Measurements from ENCODE around the gene KRTAP9-7. TPM values are rescaled to one million over a fixed set of nuclear protein-coding genes. Genes with fewer than 3 reads are reported as not detected.
"Not testable (repeated sequence)": the region's sequence is repeated elsewhere in the genome, so short reads cannot be mapped to it uniquely, and the experiment has no call there.

The KRTAP9-7 gene
- total RNA-seq, 1 experiment from 2014 or later = not detected

DNA sequence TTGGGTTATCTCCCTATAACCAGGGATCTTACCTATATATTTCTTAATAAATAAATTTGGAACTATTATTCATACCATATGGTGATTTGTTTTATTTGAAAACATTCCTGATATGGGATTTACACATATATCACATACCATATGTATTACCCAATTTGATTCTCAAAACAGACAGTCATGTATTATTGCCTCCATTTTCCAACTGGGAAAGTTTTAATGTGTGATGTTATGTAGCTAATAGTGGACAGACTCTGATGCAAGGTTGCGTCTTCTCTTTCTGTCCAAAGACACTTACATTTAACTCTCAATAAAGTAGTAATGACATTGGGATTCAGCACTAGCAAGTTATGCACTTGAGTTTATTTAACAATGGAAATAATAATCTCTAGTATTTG is 19.2 kb upstream of the KRTAP9-7 start:
- Histone ChIP-seq H3K4me3 (ENCODE audit: insufficient read depth, low read depth, low read length) (no peak overlapping the region), H3K36me3 (replicated peaks; ENCODE audit: control insufficient read depth, insufficient read depth, low read length) (no peaks in the 10 kb centered on the region), H3K27me3 (ENCODE audit: control insufficient read depth, insufficient read depth, low read length) (peaks cover 2% of the 10 kb centered on the region; the same call in 1 of the 2 replicates)
- DNase-seq = no peak

DNA sequence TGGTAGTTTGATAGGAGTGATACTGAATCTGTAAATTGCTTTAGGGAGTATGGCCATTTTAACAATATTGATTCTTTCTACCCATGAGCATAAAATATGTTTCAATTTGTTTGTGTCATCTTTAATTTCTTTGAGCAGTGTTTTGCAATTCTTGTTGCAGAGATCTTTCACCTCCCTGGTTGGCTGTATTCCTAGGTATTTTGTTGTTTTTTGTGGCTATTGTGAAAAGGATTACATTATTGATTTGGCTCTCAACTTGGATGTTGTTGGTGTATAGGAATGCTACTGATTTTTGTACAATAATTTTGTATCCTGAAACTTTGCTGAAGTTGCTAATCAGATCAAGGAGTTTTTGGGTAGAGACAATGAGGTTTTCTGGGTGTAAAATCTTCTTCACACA is 17.1 kb upstream of the KRTAP9-7 start:
- Histone ChIP-seq H3K27me3 (ENCODE audit: control insufficient read depth, insufficient read depth, low read length) (no peaks in the 10 kb centered on the region), H3K36me3 (replicated peaks; ENCODE audit: control insufficient read depth, insufficient read depth, low read length) (no peaks in the 10 kb centered on the region), H3K4me3 (ENCODE audit: insufficient read depth, low read depth, low read length) (no peak overlapping the region)
- DNase-seq = no peak

DNA sequence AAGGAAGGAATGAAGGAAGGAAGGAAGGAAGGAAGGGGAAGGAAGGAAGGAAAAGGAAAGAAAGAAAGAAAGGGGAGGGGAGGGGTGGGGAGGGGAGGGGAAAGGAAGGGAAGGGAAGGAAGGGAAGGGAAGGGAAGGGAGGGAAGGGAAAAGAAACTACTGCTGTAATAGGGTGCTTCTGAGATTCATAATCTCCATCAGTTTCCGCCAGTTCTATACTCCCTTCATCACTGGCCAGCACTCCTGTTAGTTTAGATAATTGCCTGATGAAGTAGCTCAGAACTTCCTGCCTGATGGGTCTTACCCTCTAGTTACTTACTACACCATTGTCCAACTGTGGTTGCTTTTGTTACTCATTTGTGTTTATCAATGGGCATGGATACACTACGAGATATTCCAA is 12.3 kb upstream of the KRTAP9-7 start:
- Histone ChIP-seq H3K36me3 (replicated peaks; ENCODE audit: control insufficient read depth, insufficient read depth, low read length) (no peaks in the 10 kb centered on the region), H3K27me3 (ENCODE audit: control insufficient read depth, insufficient read depth, low read length) (no peaks in the 10 kb centered on the region; the same call in 1 of the 2 replicates), H3K4me3 (ENCODE audit: insufficient read depth, low read depth, low read length) (no peak overlapping the region)
- no peak for DNase-seq

DNA sequence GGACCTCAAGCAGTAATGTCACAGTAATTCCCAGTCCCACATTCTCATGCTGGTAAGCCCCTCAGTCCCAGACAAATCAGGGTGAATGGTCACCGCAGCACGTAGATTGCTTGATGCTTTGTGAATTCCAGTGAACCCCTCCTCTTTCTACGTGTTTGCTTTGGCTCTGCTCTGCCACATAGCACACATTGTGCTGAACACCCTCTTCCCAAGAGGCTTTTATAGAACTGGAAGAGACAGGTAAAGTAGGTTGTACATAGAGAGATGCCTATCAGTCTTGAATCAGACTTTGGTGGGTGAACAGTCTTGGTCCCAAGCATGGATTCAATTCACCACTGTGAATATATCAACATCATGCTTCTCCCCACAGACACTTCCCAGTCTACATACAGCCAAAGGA is 10.9 kb upstream of the KRTAP9-7 start:
- Histone ChIP-seq H3K27me3 (ENCODE audit: control insufficient read depth, insufficient read depth, low read length) (no peaks in the 10 kb centered on the region; the same call in 1 of the 2 replicates), H3K36me3 (replicated peaks; ENCODE audit: control insufficient read depth, insufficient read depth, low read length) (no peaks in the 10 kb centered on the region), H3K4me3 (ENCODE audit: insufficient read depth, low read depth, low read length) (no peak overlapping the region)
- no peak for DNase-seq

DNA sequence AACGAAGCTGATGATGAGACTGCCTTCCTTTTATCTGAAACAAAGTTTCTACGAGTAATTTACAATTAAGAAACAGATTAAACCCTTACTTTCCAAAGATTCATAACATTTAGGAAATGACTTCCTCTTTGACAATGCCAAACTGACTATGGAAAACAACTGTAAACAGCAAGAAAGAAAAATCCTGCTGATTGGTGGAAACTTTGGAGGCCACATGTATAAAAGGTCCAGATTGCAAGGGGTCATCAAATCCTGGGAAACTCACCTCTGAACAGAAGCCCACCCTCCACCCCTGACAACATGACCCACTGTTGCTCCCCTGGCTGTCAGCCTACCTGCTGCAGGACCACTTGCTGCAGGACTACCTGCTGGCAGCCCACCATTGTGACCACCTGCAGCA is 10.4 kb upstream of the KRTAP9-7 start, which contains the start of gene KRTAP9-6:
TSS of gene KRTAP9-6 (plus strand) at position 301 of the 400 bp plus-strand sequence. CDS start at position 301, 0 bp downstream.
- Histone ChIP-seq H3K27me3 (ENCODE audit: control insufficient read depth, insufficient read depth, low read length) (no peaks in the 10 kb centered on the region; the same call in 1 of the 2 replicates), H3K4me3 (ENCODE audit: insufficient read depth, low read depth, low read length) (no peak within 1 kb of the TSS), H3K36me3 (replicated peaks; ENCODE audit: control insufficient read depth, insufficient read depth, low read length) (no peaks in the 10 kb centered on the region)
- no peak for DNase-seq

DNA sequence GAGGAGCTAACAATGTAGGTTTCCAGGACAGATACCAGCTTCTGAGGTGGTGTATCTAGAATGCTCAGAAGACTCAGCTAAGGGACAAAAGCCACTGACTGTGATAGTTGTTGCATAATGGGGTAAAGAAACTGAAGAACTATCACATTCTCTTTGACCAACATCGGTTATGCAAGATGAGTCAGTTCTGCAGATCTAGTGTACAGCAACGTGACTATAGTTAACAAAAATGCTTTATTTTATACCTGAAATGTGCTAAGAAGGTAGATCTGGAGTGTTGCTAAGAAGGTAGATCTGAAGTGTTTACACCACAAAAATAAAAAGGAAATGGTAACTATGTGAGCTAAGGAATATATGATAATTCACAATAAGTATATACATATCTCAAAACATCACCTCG is 7.8 kb upstream of the KRTAP9-7 start:
- Histone ChIP-seq H3K36me3 (replicated peaks; ENCODE audit: control insufficient read depth, insufficient read depth, low read length) (no peaks in the 10 kb centered on the region), H3K4me3 (ENCODE audit: insufficient read depth, low read depth, low read length) (no peak overlapping the region), H3K27me3 (ENCODE audit: control insufficient read depth, insufficient read depth, low read length) (no peaks in the 10 kb centered on the region; the same call in 1 of the 2 replicates)
- DNase-seq = no peak

DNA sequence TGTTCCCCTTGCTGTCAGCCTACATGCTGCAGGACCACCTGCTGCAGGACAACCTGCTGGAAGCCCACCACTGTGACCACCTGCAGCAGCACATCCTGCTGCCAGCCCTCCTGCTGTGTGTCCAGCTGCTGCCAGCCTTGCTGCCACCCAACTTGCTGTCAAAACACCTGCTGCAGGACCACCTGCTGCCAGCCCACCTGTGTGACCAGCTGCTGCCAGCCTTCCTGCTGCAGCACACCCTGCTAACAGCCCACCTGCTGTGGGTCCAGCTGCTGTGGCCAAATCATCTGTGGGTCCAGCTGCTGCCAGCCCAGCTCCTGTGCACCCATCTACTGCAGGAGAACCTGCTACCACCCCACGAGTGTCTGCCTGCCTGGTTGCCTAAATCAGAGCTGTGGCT is 4.2 kb upstream of the KRTAP9-7 start:
- H3K36me3 ChIP-seq (replicated peaks; ENCODE audit: control insufficient read depth, insufficient read depth, low read length); H3K27me3 ChIP-seq (ENCODE audit: control insufficient read depth, insufficient read depth, low read length); DNase-seq; H3K4me3 ChIP-seq (ENCODE audit: insufficient read depth, low read depth, low read length): not testable (repeated sequence)

DNA sequence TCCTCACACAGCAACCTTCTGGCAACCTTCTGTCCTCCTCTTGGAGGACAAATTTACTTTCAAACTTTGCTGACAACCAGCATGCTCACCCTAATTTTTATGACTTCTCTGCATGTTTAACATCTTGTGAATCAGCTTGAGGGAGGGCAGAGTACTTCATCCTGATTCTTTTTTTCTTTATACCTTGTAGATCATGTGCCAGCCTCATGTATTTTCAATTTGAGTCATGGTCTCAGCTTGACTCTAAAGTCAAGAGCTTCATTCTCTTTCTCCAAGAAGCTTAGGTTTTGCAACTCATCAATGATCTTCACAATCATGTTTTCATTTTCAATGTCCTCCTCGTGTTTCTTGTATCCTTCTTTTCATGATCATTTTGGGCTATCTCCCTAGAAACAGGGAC is 3.6 kb upstream of the KRTAP9-7 start:
- H3K27me3 ChIP-seq (ENCODE audit: control insufficient read depth, insufficient read depth, low read length) = no peaks in the 10 kb centered on the region; the same call in 1 of the 2 replicates
- H3K4me3 ChIP-seq (ENCODE audit: insufficient read depth, low read depth, low read length) = no peak overlapping the region
- no peak for DNase-seq
- H3K36me3 ChIP-seq (replicated peaks; ENCODE audit: control insufficient read depth, insufficient read depth, low read length) = no peaks in the 10 kb centered on the region

DNA sequence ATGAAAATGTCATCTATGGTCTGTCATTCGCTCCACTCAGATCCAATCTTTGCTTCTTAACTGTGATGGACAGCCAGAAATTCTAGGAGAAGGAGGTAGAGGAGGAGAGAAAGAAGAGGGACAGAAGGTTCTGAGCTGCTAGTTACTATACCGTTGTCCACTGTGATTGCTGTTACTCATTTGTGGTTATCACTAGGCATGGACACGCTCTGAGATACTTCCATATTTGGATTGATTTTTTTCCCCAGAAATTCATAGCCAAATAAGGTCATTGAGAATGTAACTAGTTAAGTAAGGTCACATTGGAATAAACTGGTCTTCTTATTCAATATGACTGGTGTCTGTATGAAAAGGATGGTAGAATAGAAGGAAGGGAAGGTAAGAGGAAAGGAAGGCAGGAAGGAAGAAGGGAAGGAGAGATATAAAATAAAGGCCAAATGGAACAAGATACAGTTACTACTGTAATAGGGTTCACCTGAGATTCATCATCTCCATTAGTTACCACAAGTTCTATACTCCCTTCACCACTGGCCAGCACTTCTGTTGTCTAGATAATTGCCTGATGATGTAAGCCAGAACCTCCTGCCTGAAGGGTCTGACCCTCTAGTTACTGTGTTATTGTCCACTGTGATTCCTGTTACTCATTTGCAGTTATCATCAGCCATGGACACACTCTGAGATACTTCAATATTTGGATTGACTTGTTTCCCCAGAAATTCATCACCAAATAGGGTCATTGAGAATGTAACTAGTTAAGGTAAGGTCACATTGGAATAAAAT is 2.9 kb downstream of the KRTAP9-7 start:
- Histone ChIP-seq H3K27me3 (ENCODE audit: control insufficient read depth, insufficient read depth, low read length) (no peaks in the 10 kb centered on the region), H3K36me3 (replicated peaks; ENCODE audit: control insufficient read depth, insufficient read depth, low read length) (no peaks in the 10 kb centered on the region), H3K4me3 (ENCODE audit: insufficient read depth, low read depth, low read length) (no peak overlapping the region)
- no peak for DNase-seq

DNA sequence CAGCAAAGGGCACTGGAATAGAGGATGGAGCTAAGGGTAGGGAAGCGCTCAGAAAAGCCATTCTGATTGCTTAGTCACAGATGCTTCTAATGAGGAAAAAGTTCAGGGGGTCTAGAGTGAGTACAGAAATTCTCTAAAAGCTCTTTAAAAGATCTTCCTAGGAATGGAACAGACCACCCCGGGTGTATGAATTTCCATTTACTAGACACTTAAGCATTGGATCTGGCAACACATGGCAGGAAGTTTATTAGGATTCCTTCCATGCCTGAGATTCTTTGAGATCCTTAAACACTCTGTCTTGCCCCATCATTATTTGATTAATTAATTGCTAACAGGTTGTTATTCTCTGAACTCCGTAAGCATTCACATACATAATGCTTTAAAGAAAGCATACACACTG is 8.5 kb downstream of the KRTAP9-7 start:
- DNase-seq = no peak
- Histone ChIP-seq H3K4me3 (ENCODE audit: insufficient read depth, low read depth, low read length) (no peak overlapping the region), H3K36me3 (replicated peaks; ENCODE audit: control insufficient read depth, insufficient read depth, low read length) (no peaks in the 10 kb centered on the region), H3K27me3 (ENCODE audit: control insufficient read depth, insufficient read depth, low read length) (no peaks in the 10 kb centered on the region)

DNA sequence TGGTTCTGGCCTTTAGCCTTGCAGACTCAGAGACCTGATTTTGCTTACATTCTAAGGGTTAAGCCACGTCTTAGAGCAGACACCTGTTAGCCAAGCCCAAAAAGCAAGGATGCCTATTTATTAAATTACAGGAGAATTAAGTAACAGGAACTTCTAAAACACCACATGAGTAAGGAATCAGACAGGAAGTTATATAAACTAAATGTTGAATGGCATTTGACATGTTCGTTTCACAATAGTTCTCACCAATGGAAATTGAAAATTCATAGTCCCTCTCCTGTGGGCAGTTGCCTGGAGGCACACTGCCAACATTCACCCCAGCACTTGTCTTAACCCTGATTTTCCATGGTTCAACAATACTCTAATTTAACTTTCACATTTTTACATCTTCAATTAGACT is 9.0 kb downstream of the KRTAP9-7 start:
- DNase-seq = no peak
- Histone ChIP-seq H3K4me3 (ENCODE audit: insufficient read depth, low read depth, low read length) (no peak overlapping the region), H3K27me3 (ENCODE audit: control insufficient read depth, insufficient read depth, low read length) (no peaks in the 10 kb centered on the region), H3K36me3 (replicated peaks; ENCODE audit: control insufficient read depth, insufficient read depth, low read length) (no peaks in the 10 kb centered on the region)

DNA sequence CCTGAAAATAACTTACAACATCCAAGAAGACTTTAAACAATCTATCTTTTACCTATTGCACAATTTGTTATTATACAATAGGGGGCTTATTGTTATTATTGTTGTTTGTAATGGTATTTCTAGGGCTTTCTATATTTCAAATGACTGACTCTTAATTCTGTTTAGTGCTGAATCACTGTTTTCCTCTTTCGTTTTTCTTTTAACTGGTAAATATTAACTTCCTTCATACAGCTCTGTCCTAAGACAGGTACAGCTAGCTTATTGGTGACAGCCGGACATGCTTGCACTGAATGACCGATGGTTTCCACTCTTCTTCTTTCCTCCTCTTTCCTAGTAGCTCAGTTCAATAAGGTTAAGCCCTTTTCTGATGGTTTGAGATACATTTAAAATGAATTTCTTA is 11.6 kb downstream of the KRTAP9-7 start:
- H3K4me3 ChIP-seq (ENCODE audit: insufficient read depth, low read depth, low read length) = no peak overlapping the region
- no peak for DNase-seq
- no peaks in the 10 kb centered on the region for H3K27me3 ChIP-seq (ENCODE audit: control insufficient read depth, insufficient read depth, low read length)
- no peaks in the 10 kb centered on the region for H3K36me3 ChIP-seq (replicated peaks; ENCODE audit: control insufficient read depth, insufficient read depth, low read length)

DNA sequence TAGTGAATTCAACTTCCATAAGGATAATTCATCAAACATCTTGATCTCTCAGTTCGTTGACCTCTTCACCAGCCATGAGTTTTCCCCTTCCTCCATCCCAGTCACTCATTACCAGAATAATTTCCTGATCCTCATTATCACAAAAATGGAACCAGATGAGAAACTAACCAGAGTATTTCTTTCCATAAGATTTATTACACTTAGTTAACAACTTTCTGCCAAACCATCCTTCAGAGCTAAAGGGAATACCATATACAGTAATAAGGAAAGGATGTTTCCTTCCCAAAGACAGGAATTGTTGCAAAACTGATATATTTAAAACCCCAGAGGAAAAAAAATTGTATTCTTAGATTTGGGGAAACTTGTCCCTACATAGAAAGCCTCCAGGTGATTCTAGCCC is 18.5 kb downstream of the KRTAP9-7 start:
- Histone ChIP-seq H3K27me3 (ENCODE audit: control insufficient read depth, insufficient read depth, low read length) (no peaks in the 10 kb centered on the region), H3K36me3 (replicated peaks; ENCODE audit: control insufficient read depth, insufficient read depth, low read length) (no peaks in the 10 kb centered on the region), H3K4me3 (ENCODE audit: insufficient read depth, low read depth, low read length) (no peak overlapping the region)
- DNase-seq = no peak

DNA sequence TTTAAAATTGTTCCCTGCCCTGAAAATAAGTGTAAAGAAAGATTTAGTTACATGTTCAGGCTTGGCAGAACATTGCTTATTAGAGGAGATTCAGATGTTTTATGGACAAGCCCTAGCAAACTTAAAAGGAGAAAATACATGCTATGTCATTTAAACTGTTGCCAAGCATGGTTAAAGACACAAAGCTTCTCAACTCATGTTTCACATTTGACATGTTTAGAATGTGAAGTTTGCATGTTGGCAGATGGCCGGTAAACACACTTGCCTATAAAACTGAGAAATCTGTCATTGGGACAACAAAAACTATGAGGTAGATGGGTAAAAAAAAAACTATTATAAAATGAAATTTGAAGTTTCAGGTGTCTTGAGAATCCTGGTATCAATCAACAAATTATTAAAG is 21.3 kb downstream of the KRTAP9-7 start:
- Histone ChIP-seq H3K36me3 (replicated peaks; ENCODE audit: control insufficient read depth, insufficient read depth, low read length) (no peaks in the 10 kb centered on the region), H3K27me3 (ENCODE audit: control insufficient read depth, insufficient read depth, low read length) (no peaks in the 10 kb centered on the region), H3K4me3 (ENCODE audit: insufficient read depth, low read depth, low read length) (no peak overlapping the region)
- no peak for DNase-seq

DNA sequence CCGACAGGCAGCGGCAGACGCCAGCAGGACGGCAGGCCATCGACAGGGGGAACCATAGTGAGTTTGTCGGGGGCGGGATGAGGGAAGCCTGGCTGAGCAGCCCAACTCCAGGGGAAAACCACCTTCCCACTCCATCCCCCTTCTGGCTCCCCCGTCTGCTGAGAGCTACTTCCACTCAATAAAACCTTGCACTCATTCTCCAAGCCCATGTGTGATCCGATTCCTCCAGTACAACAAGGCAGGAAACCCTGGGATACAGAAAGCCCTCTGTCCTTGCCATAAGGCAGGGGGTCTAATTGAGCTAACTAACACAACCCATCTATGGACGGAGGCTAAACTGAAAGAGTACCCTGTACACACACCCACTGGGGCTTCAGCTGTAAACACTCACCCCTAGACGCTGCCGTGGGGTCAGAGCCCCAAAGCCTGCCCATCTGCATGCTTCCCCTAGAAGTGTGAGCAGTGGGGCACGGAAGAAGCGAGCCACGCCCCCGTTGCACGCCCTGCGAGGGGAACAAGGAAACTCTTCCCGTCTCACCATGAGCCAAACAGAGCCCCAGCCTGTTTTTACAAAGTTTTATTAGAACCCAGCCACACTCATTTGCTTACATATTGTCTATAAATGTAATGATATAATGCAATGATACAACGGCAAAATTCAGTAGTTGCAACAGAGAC is 23.1 kb downstream of the KRTAP9-7 start:
- DNase-seq = no peak
- Histone ChIP-seq H3K36me3 (replicated peaks; ENCODE audit: control insufficient read depth, insufficient read depth, low read length) (no peaks in the 10 kb centered on the region), H3K4me3 (ENCODE audit: insufficient read depth, low read depth, low read length) (no peak overlapping the region), H3K27me3 (ENCODE audit: control insufficient read depth, insufficient read depth, low read length) (no peaks in the 10 kb centered on the region)

Data from H7 (cell line).